IPS-NIHi7 (cell line): ENCODE data around the gene PPP3CA.

Experiments used
- DNase-seq: peaks from one replicate; pipeline ENCODE4 v3.0.0; 2012; ENCODE audit warnings: mixed read lengths; ENCODE audit errors: extremely low spot score

PPP3CA gene

DNA sequence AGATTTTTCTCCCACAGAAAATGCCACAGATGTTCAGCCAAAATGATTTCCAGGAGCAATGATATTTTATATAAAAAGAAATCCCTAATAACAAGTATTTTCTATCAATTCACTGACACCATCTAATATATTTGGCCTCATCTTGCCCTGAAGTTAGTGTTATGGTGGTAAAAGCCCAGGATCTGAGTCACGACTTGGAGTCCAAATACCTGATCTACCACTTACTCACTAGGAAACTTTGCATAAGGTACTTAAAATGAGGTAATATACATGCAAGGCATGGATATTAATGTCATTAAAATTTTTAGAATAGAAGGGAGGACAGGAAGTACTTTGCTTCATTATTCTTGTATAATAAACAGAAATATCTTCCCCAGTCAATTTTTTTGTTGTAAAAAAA is 16.3 kb downstream of the PPP3CA start:
- no peak for DNase-seq

- DNase-seq = no peak
Measured at GRCh38 chr4:101329592-101329991, 17.7 kb downstream of the PPP3CA start.

DNA sequence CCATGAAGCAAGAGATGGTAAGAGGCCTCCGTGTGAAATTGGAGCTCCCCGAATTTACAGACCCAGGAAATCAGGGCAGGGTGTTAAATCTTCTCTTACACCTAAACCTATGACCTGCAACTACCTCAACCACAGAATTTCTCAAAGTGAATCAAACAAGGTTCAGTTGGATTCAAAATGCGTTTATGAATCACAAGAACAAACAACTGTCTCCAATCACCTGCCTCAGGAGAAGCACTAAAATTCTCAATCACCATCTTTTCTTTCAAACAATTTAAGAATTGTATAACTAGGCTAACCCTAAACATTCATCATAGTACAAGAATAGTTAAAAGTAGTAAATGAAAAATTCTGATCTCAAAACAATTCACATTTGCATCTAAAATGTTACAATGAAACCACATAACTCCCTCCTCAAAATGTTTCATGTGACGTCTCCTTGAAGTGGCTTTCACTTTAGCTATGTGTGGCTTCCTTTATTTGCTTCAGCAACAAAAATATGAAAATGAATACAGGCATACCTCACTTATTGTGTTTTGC is 19.2 kb downstream of the PPP3CA start:
- DNase-seq = no peak

- no peak for DNase-seq
Measured at GRCh38 chr4:101326576-101326975, 20.8 kb downstream of the PPP3CA start.

- DNase-seq = no peak
Measured at GRCh38 chr4:101322743-101323142, 24.6 kb downstream of the PPP3CA start.

DNA sequence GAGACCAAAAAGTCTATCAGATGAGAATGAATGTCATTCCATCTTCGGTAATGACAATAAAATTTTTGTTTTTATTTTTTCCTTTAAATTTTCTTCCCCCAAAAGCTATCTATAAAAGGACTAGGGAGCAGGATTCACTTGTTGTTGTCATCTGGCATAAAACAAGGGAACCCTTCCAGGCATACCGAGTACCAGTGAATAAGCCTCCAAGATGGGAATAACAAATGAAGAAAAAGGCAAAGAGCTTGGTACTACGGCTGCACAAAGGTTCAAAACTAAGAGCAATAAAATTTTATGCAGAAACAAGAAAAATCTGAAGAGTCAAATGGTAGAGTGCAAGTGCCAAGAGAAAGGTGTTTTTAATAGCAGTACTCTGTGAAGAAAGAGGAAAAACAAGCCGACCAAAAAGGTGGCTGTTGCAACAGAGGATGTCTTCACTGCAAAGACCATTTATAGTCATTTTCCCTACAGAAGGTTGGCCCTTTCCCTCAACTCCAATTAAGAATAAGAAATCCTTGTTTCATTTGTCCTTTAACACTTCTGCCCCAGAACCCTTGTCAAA is 25.8 kb downstream of the PPP3CA start:
- DNase-seq = no peak

- DNase-seq = no peak
Measured at GRCh38 chr4:101315786-101316185, 31.5 kb downstream of the PPP3CA start.

GRCh38 chr4:101315041-101315440 is 32.3 kb downstream of the PPP3CA start:
- DNase-seq = no peak

- DNase-seq = no peak
Measured at GRCh38 chr4:101309925-101310324, 37.4 kb downstream of the PPP3CA start.

GRCh38 chr4:101307899-101308298 is 39.4 kb downstream of the PPP3CA start:
- no peak for DNase-seq

DNA sequence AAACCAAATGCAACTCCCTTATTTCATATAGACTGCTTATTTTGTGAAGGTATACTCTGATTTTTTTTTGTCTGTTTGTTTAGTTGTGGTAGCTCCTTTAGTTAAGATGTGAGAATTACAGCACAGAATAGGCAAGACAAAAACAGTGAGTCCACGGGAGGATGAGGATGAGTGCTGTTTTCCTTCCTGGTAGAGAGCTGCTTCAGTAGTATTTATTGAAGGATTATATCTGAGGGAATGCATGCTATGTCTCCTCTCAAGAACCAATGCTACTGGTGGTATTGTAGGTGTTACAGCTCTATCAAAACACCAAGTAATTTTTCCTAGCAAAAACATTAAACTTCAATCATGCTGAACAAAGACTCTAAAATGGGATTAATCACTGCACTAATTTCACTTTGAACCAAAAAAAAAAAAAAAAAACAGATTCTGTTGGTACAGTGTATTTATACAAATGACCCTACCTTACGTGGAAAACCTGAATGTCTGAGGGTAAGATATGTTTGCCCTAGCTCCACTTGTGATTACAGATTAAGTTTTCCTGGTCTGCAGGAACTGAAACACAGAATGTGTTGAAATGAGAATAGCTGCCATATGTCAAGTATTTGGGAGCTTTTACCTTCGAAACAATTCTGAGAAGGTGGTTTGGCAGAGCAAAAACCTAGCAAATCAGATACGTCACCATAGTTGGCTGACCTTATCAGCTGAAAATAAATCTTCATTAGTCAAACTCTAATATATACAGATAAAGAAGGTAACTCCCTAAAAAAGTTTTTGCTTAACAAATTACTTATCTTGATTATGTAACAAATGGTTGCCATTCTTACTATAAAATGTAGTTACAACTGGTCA is 40.3 kb downstream of the PPP3CA start:
- no peak for DNase-seq

DNA sequence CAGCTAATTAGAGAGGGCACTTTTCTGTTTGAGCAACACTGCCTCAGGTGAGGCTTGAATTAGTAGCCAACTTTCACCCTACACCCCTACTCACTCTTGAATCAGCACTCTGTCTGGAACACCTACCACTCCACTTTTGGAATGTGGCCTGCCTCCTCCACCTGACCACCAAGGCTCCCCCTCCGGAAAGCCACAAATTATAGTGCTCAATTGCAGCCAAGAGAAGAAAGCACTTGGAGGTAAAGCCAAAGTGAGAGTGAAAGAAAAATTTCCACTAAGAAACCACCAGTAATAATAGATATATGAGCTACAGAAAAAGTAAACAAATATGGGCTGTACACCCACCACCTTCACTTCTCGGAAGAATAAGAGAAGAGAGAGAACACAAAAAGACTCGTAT is 41.1 kb downstream of the PPP3CA start:
- DNase-seq = peak; percentile 14

DNA sequence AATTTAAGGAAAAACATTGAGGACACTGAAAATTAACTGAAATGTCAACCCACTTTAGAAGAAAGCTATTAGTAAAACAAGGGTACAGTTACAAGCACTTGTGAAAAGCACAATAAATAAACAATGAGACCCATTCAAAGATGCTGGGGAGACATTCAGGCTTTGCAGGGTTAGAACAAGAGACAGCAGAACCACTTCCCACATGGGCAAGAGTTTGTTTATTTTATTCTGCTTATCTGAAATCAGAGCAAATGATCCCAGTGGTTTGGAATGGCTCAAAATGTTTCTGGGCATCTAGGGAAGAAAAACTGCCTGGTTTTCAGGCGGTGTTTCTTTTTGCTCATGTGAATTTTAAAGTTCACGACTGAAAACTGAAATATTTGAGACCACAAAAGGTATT is 42.4 kb downstream of the PPP3CA start:
- peak; percentile 15 for DNase-seq

DNA sequence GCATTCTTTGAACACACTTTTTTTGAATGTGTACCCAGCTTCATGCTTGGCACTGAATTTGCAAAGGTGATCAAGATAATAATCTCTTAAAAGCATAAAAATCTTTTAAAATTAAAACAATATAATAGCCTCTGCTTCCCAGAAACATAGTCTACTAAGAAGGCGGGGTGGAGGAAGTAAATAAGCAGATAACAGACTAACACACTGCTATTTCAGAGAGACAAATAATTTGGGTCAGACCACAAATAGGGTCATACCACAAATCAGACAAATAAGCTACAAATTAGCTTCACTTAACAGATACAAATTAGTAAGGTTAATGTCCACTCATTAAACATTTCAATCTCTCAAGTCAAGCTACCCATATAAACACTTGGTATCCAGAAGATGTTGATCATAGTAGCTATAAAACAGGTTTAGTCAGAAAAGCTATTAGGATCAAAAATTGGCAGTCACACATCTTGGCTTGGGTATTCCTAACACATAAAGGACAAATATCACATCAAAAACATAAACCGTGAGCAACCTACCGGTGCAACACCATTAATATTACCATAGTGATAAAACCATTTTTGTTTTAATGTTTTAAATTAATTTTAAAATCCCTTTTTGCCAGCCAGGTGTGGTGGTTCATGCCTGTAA is 47.3 kb downstream of the PPP3CA start:
- no peak for DNase-seq

- no peak for DNase-seq
Measured at GRCh38 chr4:101299021-101299420, 48.3 kb downstream of the PPP3CA start.

- DNase-seq = no peak
Measured at GRCh38 chr4:101295691-101296090, 51.6 kb downstream of the PPP3CA start.

DNA sequence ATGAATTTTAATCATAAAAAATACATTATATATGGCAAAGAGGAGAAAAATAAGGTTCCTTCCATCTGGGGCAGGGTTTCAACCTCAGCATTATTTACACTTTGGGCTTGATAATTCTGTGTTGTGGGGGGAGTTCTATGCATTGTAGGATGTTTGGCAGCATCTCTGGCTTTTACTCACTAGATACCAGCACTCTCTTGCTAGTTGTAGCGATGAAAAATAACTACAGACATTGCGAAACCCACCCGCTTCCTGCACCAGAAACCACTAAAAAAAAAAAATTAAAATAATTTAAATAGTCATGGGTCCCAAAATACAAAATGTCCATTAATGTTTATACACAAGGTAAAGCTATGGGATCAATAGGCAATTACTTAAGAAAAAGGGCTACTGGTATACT is 52.7 kb downstream of the PPP3CA start:
- no peak for DNase-seq

GRCh38 chr4:101292901-101293300 is 54.4 kb downstream of the PPP3CA start:
- DNase-seq = no peak

DNA sequence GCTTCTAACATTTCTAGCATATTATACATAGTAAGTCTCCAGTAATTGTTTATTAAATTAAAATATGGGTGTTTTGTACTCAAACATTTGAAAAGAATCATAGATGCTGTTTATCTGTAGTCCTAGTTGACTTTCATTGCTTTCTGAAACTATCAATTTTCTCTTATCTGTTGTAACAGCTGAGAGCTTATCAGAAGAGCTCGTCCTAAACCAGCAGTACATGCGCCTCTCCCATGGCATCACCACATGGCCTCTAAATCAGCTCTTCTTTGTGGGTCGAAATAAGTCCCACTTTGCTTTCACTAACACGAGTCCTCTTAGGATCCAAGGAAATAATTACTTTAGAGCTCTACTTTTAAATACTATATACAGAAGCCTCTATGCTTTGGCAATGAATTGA is 55.1 kb downstream of the PPP3CA start:
- DNase-seq = no peak

GRCh38 chr4:101291198-101291597 is 56.1 kb downstream of the PPP3CA start:
- DNase-seq = no peak

DNA sequence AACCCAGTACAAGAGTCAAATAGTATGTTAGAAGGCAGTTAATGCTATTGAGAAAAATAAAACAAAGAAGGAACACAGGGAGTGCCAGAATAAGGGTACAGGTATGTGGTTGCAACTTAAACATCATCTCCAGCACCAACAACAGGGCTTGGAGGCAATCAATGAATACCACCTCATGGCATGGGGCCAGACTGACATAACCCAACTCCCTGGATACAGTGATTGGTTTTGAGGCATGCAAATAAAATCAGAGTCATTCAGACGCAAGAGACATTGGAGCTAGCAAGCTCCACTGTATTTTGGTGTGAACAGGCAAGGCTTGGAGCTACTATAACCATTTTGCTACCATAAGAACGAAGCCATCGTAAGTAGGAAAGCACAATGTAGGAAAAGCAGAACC is 56.7 kb downstream of the PPP3CA start:
- no peak for DNase-seq

GRCh38 chr4:101289306-101289705 is 58.0 kb downstream of the PPP3CA start:
- no peak for DNase-seq
